Measurements from ENCODE around the gene OXLD1.

The OXLD1 gene

DNA sequence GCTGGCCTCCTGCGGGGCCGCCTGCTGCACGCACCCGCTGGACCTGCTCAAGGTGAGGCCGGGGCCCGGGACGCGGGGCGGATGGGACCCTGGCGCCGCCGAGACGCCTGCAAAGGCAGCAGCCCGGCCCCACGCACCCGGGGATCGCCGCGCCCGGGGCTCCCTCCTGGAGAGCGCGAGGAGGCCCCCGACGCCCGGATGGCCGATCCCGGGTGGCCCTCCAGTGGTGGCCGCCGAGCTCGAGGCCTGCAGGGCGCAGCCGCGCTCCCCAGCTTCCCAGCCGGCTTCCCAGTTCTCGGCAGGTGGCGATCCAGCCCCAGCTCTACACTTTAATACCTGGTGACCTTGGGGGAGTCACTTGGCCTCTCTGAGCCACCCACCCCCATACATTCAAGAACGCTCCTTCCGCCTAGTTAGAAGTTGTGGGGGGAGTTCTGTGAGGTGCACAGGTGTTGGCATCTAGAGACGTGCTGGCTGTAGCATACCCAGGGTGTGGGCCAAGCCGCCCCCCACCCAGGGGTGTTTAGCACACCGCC, 46.1 kb upstream of the OXLD1 start (continued):
- TF ChIP-seq IKZF3 (tag by site-specific recombination; IDR thresholded peaks at IDR 0.05) (0 out of 2 replicates have a peak, but pooled peaks have one; percentile 36), ZNF664 (tag by site-specific recombination; IDR thresholded peaks at IDR 0.05) (no peak), ZNF157 (tag by site-specific recombination; IDR thresholded peaks at IDR 0.05) (no peak), ZFP41 (tag by site-specific recombination; IDR thresholded peaks at IDR 0.05; ENCODE audit: borderline replicate concordance) (no peak), GLIS1 (tag by site-specific recombination; IDR thresholded peaks at IDR 0.05) (peak; percentile 78), ZNF423 (tag by site-specific recombination; IDR thresholded peaks at IDR 0.05) (0 out of 2 replicates have a peak, but pooled peaks have one; percentile 15), ZSCAN30 (tag by site-specific recombination; IDR thresholded peaks at IDR 0.05) (peak; percentile 53), WT1 (tag by site-specific recombination; IDR thresholded peaks at IDR 0.05) (no peak)
- TF ChIP-seq, protein P1, sequence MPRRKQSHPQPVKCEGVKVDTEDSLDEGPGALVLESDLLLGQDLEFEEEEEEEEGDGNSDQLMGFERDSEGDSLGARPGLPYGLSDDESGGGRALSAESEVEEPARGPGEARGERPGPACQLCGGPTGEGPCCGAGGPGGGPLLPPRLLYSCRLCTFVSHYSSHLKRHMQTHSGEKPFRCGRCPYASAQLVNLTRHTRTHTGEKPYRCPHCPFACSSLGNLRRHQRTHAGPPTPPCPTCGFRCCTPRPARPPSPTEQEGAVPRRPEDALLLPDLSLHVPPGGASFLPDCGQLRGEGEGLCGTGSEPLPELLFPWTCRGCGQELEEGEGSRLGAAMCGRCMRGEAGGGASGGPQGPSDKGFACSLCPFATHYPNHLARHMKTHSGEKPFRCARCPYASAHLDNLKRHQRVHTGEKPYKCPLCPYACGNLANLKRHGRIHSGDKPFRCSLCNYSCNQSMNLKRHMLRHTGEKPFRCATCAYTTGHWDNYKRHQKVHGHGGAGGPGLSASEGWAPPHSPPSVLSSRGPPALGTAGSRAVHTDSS (tag by site-specific recombination; IDR thresholded peaks at IDR 0.05) = no peak
- TF ChIP-seq, protein P2, sequence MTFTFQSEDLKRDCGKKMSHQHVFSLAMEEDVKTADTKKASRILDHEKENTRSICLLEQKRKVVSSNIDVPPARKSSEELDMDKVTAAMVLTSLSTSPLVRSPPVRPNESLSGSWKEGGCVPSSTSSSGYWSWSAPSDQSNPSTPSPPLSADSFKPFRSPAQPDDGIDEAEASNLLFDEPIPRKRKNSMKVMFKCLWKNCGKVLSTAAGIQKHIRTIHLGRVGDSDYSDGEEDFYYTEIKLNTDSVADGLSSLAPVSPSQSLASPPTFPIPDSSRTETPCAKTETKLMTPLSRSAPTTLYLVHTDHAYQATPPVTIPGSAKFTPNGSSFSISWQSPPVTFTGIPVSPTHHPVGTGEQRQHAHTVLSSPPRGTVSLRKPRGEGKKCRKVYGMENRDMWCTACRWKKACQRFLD (tag by site-specific recombination; IDR thresholded peaks at IDR 0.05) = no peak

DNA sequence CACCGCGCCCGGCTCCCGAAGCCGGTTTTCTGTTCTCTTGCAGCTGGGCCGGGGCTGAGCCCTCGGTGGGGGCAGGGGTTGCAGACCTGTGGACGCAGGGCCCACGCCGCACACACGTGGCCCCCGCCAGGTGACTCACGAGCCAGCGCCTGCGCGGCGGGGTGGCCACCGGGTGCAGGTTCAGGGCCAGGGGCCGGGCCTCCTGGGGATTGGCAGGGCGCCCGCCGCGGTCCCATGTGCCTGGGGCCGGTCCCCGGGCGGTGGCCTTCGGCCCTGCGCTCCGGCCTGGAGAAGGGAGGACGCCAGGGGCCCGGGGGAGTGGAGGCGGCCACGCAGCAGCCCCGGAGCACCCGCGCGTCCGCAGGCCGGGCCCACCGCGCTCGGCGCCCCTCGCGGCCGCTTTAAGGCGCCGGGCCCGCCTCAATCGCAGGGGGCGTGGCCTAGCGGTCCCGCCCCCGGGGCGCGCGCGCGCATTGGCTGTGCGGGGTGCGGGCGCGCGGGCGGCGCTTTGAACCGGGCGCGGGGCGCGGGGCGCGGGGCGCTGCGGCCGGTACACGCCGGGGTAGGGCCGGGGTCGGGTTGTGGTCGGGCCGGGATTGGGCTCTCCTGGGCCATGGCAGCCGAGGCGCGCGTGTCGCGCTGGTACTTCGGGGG, 45.5 kb upstream of the OXLD1 start, which contains the start of gene SLC25A10:
Gene SLC25A10, plus strand, starts transcription at position 471 of the 654 bp plus-strand sequence. Its CDS starts 143 bp downstream, at position 614.
- Histone ChIP-seq H3K27ac (ENCODE audit: extremely low read depth, low read depth, low read length) (peak within 1 kb of the TSS; percentile 87), H3K36me3 (ENCODE audit: control insufficient read depth in 2 of 2, insufficient read depth in 1 of 2, low read length in 2 of 2) (peaks cover 0 to 57% of the 10 kb centered on the region in 2 experiments; a peak in 1 of 3 replicates), H3K9me3 (ENCODE audit: control insufficient read depth, insufficient read depth, low read depth, low read length) (no peaks in the 10 kb centered on the region), H3K4me3 (ENCODE audit: low read depth, low read length) (peak within 1 kb of the TSS; percentile 73), H3K4me1 (ENCODE audit: control insufficient read depth, insufficient read depth, low read length) (peaks cover 9% of the 10 kb centered on the region; the same call in 1 of the 2 replicates)
- CTCF ChIA-PET = interaction anchor here (1.0 to 2.6 kb wide), 3 partner anchors 20 to 37 kb away, joined by 3 to 13 read pairs (median 4); no protein-coding TSS in a partner anchor
- POLR2A ChIA-PET = interaction anchor here (0.5 to 6.4 kb wide), 13 partner anchors 10 to 317 kb away, joined by 3 to 55 read pairs (median 4); partner anchors contain the start of genes ARL16, BAHCC1, CENPX and HGS
- TF ChIP-seq ZNF10 (tag by site-specific recombination; IDR thresholded peaks at IDR 0.05) (peak; percentile 45; the same call in 1 of the 2 replicates), IKZF3 (tag by site-specific recombination; IDR thresholded peaks at IDR 0.05) (peak; percentile 55; the same call in 1 of the 2 replicates), ZXDB (tag by site-specific recombination; IDR thresholded peaks at IDR 0.05) (peak; percentile 75; the same call in 1 of the 2 replicates), SP3 (tag by site-specific recombination; IDR thresholded peaks at IDR 0.05) (peak; percentile 33; the same call in 1 of the 2 replicates), ZNF558 (tag by site-specific recombination; IDR thresholded peaks at IDR 0.05) (no peak), ZNF692 (tag by site-specific recombination; IDR thresholded peaks at IDR 0.05) (peak; percentile 99), SCRT2 (tag by site-specific recombination; IDR thresholded peaks at IDR 0.05) (peak; percentile 83), ZNF76 (tag by site-specific recombination; IDR thresholded peaks at IDR 0.05; ENCODE audit: borderline replicate concordance, low read depth) (peak; percentile 53; the same call in 1 of the 2 replicates), ZNF561 (tag by site-specific recombination; IDR thresholded peaks at IDR 0.05; ENCODE audit: borderline replicate concordance) (0 out of 2 replicates have a peak, but pooled peaks have one; percentile 64), ZNF677 (tag by site-specific recombination; IDR thresholded peaks at IDR 0.05) (peak; percentile 45; the same call in 1 of the 2 replicates), ZNF223 (tag by site-specific recombination; IDR thresholded peaks at IDR 0.05) (no peak), BCL11A (tag by site-specific recombination; IDR thresholded peaks at IDR 0.05; ENCODE audit: low read depth) (peak; percentile 91; the same call in 1 of the 2 replicates), GLIS1 (tag by site-specific recombination; IDR thresholded peaks at IDR 0.05) (peak; percentile 94), YY1 (tag by site-specific recombination; IDR thresholded peaks at IDR 0.05) (no peak), ZNF146 (tag by site-specific recombination; IDR thresholded peaks at IDR 0.05) (no peak), ZNF600 (tag by site-specific recombination; IDR thresholded peaks at IDR 0.05) (no peak), ZBTB48 (tag by site-specific recombination; IDR thresholded peaks at IDR 0.05) (peak; percentile 70)
- TF ChIP-seq, protein P3, sequence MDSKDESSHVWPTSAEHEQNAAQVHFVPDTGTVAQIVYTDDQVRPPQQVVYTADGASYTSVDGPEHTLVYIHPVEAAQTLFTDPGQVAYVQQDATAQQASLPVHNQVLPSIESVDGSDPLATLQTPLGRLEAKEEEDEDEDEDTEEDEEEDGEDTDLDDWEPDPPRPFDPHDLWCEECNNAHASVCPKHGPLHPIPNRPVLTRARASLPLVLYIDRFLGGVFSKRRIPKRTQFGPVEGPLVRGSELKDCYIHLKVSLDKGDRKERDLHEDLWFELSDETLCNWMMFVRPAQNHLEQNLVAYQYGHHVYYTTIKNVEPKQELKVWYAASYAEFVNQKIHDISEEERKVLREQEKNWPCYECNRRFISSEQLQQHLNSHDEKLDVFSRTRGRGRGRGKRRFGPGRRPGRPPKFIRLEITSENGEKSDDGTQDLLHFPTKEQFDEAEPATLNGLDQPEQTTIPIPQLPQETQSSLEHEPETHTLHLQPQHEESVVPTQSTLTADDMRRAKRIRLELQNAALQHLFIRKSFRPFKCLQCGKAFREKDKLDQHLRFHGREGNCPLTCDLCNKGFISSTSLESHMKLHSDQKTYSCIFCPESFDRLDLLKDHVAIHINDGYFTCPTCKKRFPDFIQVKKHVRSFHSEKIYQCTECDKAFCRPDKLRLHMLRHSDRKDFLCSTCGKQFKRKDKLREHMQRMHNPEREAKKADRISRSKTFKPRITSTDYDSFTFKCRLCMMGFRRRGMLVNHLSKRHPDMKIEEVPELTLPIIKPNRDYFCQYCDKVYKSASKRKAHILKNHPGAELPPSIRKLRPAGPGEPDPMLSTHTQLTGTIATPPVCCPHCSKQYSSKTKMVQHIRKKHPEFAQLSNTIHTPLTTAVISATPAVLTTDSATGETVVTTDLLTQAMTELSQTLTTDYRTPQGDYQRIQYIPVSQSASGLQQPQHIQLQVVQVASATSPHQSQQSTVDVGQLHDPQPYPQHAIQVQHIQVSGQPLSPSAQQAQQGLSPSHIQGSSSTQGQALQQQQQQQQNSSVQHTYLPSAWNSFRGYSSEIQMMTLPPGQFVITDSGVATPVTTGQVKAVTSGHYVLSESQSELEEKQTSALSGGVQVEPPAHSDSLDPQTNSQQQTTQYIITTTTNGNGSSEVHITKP (tag by site-specific recombination; IDR thresholded peaks at IDR 0.05) = no peak
- TF ChIP-seq, protein P4, sequence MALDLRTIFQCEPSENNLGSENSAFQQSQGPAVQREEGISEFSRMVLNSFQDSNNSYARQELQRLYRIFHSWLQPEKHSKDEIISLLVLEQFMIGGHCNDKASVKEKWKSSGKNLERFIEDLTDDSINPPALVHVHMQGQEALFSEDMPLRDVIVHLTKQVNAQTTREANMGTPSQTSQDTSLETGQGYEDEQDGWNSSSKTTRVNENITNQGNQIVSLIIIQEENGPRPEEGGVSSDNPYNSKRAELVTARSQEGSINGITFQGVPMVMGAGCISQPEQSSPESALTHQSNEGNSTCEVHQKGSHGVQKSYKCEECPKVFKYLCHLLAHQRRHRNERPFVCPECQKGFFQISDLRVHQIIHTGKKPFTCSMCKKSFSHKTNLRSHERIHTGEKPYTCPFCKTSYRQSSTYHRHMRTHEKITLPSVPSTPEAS (tag by site-specific recombination; IDR thresholded peaks at IDR 0.05) = 0 out of 2 replicates have a peak, but pooled peaks have one; percentile 5
